ENCODE measurements around the gene PVALEF.

Gene PVALEF

GRCh38 chr17:81178136-81179091 lies 13.1 kb downstream of the PVALEF start:
- Histone ChIP-seq H3K36me3 (ENCODE audit: low read depth) (no peaks in the 10 kb centered on the region), H3K27ac (ENCODE audit: poor library complexity, severe bottlenecking) (no peak overlapping the region), H3K9me3 (ENCODE audit: severe bottlenecking) (peaks cover 6% of the 10 kb centered on the region), H3K27me3 (ENCODE audit: insufficient read depth, poor library complexity, severe bottlenecking) (no peaks in the 10 kb centered on the region), H3K4me1 (ENCODE audit: insufficient read depth, poor library complexity, severe bottlenecking) (no peaks in the 10 kb centered on the region), H3K4me3 (ENCODE audit: severe bottlenecking) (no peak overlapping the region)
- no peak for TF ChIP-seq CTCF (IDR thresholded peaks at IDR 0.05; ENCODE audit: poor library complexity, severe bottlenecking)
- DNase-seq (ENCODE audit: low spot score) (no peak), ATAC-seq (ENCODE audit: low read depth) (no peak)

GRCh38 chr17:81179220-81179619 lies 13.9 kb downstream of the PVALEF start:
- DNase-seq (ENCODE audit: low spot score) (no peak), ATAC-seq (ENCODE audit: low read depth) (peak; percentile 34; the same call in 1 of the 3 replicates)
- no peak for TF ChIP-seq CTCF (IDR thresholded peaks at IDR 0.05; ENCODE audit: poor library complexity, severe bottlenecking)
- Histone ChIP-seq H3K9me3 (ENCODE audit: severe bottlenecking) (peaks cover 6% of the 10 kb centered on the region), H3K27me3 (ENCODE audit: insufficient read depth, poor library complexity, severe bottlenecking) (peaks cover under 1% of the 10 kb centered on the region), H3K4me1 (ENCODE audit: insufficient read depth, poor library complexity, severe bottlenecking) (no peaks in the 10 kb centered on the region), H3K36me3 (ENCODE audit: low read depth) (no peaks in the 10 kb centered on the region), H3K4me3 (ENCODE audit: severe bottlenecking) (no peak overlapping the region), H3K27ac (ENCODE audit: poor library complexity, severe bottlenecking) (no peak overlapping the region)

GRCh38 chr17:81179861-81180260 lies 14.6 kb downstream of the PVALEF start:
- H3K27ac ChIP-seq (ENCODE audit: poor library complexity, severe bottlenecking) = no peak overlapping the region
- H3K9me3 ChIP-seq (ENCODE audit: severe bottlenecking) = peaks cover 6% of the 10 kb centered on the region
- no peak for TF ChIP-seq CTCF (IDR thresholded peaks at IDR 0.05; ENCODE audit: poor library complexity, severe bottlenecking)
- H3K4me1 ChIP-seq (ENCODE audit: insufficient read depth, poor library complexity, severe bottlenecking) = no peaks in the 10 kb centered on the region
- no peak overlapping the region for H3K4me3 ChIP-seq (ENCODE audit: severe bottlenecking)
- no peak for DNase-seq (ENCODE audit: low spot score)
- no peaks in the 10 kb centered on the region for H3K36me3 ChIP-seq (ENCODE audit: low read depth)
- ATAC-seq (ENCODE audit: low read depth) = no peak
- peaks cover 7% of the 10 kb centered on the region for H3K27me3 ChIP-seq (ENCODE audit: insufficient read depth, poor library complexity, severe bottlenecking)

GRCh38 chr17:81180836-81181810 lies 15.8 kb downstream of the PVALEF start:
- Histone ChIP-seq H3K4me1 (ENCODE audit: insufficient read depth, poor library complexity, severe bottlenecking) (no peaks in the 10 kb centered on the region), H3K36me3 (ENCODE audit: low read depth) (no peaks in the 10 kb centered on the region), H3K9me3 (ENCODE audit: severe bottlenecking) (no peaks in the 10 kb centered on the region), H3K27ac (ENCODE audit: poor library complexity, severe bottlenecking) (no peak overlapping the region), H3K27me3 (ENCODE audit: insufficient read depth, poor library complexity, severe bottlenecking) (peaks cover 9% of the 10 kb centered on the region), H3K4me3 (ENCODE audit: severe bottlenecking) (no peak overlapping the region)
- no peak for ATAC-seq (ENCODE audit: low read depth)
- TF ChIP-seq CTCF (IDR thresholded peaks at IDR 0.05; ENCODE audit: poor library complexity, severe bottlenecking) = no peak
- no peak for DNase-seq (ENCODE audit: low spot score)
